Common myeloid progenitor, CD34-positive (primary cell): ENCODE data around the gene PHYKPL.

Source experiments
- CTCF ChIA-PET: fragments of 350-600 bp; sonication (Branson Sonifier 250); formaldehyde crosslinking; loops from one replicate; lab custom pipeline; 2021; ENCODE audit warnings: antibody characterized with exemption; lab: Charles Lee
- POLR2A ChIA-PET: fragments of 350-600 bp; sonication (Branson Sonifier 250); formaldehyde crosslinking; loops from one replicate; lab custom pipeline; 2021; ENCODE audit warnings: antibody characterized with exemption; lab: Charles Lee
- DNase-seq, 3 donors: peaks; one replicate each; pipeline versions ENCODE4 v3.0.0 to v3.0.0-alpha.2; 2013
- H3K27ac ChIP-seq, 2 experiments: 1 replicate in 1 of 2; 2 replicates in 1 of 2; pipeline ENCODE4 v1.7.0; 2013; ENCODE audit warnings: inconsistent platforms in 2 of 2, low read length in 2 of 2, mild to moderate bottlenecking in 2 of 2, low read depth in 1 of 2, moderate library complexity in 1 of 2; ENCODE audit not compliant: severe bottlenecking in 2 of 2, insufficient read depth in 1 of 2, poor library complexity in 1 of 2
- H3K27me3 ChIP-seq, 5 experiments: replicated peaks in 2 of 5; 1 replicate in 3 of 5; 2 replicates in 2 of 5; pipeline versions ENCODE4 v1.6.1 to v1.7.0; 2013; ENCODE audit warnings: low read length in 4 of 5, mild to moderate bottlenecking in 2 of 5, moderate library complexity in 2 of 5, inconsistent platforms in 1 of 5; ENCODE audit not compliant: insufficient read depth in 5 of 5, control insufficient read depth in 4 of 5
- H3K36me3 ChIP-seq, 4 experiments: 1 replicate in 2 of 4; 2 replicates in 2 of 4; pipeline versions ENCODE4 v1.6.1 to v1.7.0; 2013; ENCODE audit warnings: low read length in 3 of 4, control low read depth in 1 of 4, mild to moderate bottlenecking in 1 of 4; ENCODE audit not compliant: control insufficient read depth in 4 of 4, insufficient read depth in 4 of 4
- H3K4me1 ChIP-seq, 4 experiments: 1 replicate in 3 of 4; 2 replicates in 1 of 4; pipeline versions ENCODE4 v1.6.1 to v1.7.1; 2013; ENCODE audit warnings: low read length in 3 of 4, mild to moderate bottlenecking in 3 of 4, control low read depth in 1 of 4, inconsistent platforms in 1 of 4, moderate library complexity in 1 of 4; ENCODE audit not compliant: control insufficient read depth in 4 of 4, insufficient read depth in 4 of 4; ENCODE audit errors: control extremely low read depth in 1 of 4
- H3K4me3 ChIP-seq, 7 experiments: 1 replicate in 4 of 7; 2 replicates in 3 of 7; pipeline versions ENCODE4 v1.5.1 to v1.7.0; 2013; ENCODE audit warnings: mild to moderate bottlenecking in 7 of 7, low read length in 6 of 7, moderate library complexity in 6 of 7, inconsistent platforms in 2 of 7, low read depth in 2 of 7, control low read depth in 1 of 7; ENCODE audit not compliant: insufficient read depth in 4 of 7, control insufficient read depth in 1 of 7; ENCODE audit errors: extremely low read depth in 1 of 7
- H3K9me3 ChIP-seq, 5 experiments: 1 replicate in 4 of 5; 2 replicates in 1 of 5; pipeline versions ENCODE4 v1.6.1 to v1.7.1; 2013; ENCODE audit warnings: low read length in 4 of 5, mild to moderate bottlenecking in 2 of 5, inconsistent platforms in 1 of 5, low read depth in 1 of 5, moderate library complexity in 1 of 5; ENCODE audit not compliant: control insufficient read depth in 4 of 5, insufficient read depth in 2 of 5; ENCODE audit errors: control extremely low read depth in 1 of 5
- WGBS: methylation state at CpG from one replicate; pipeline ENCODE4 v1.1.5; 2013; ENCODE audit not compliant: insufficient coverage; 5-methylcytosine and 5-hydroxymethylcytosine counted together

PHYKPL gene

GRCh38 chr5:178192244-178192643 lies 40.4 kb downstream of the PHYKPL start:
- DNase-seq: no peak
- H3K4me3 ChIP-seq: no peak overlapping the region
- no peaks in the 10 kb centered on the region for H3K36me3 ChIP-seq
- H3K9me3 ChIP-seq: peaks cover 0 to 5% (median 0%) of the 10 kb centered on the region in 5 experiments
- CTCF ChIA-PET: interaction anchor here (1.0 kb wide), 1 partner anchor 15 kb away, joined by 3 read pairs; no protein-coding TSS in a partner anchor
- POLR2A ChIA-PET: no interaction called here
- 100% methylated on average over 1 of the region's 2 CpGs for WGBS
- H3K27me3 ChIP-seq: no peaks in the 10 kb centered on the region
- no peak overlapping the region for H3K27ac ChIP-seq
- peaks cover 3 to 24% (median 21%) of the 10 kb centered on the region in 4 experiments for H3K4me1 ChIP-seq

GRCh38 chr5:178191661-178192060 lies 40.9 kb downstream of the PHYKPL start:
- CTCF ChIA-PET: no interaction called here

GRCh38 chr5:178189433-178189832 lies 43.2 kb downstream of the PHYKPL start:
- 44% methylated on average over 2 of the region's 2 CpGs for whole genome bisulfite sequencing
- Histone ChIP-seq H3K9me3 (peaks cover 0 to 5% (median 0%) of the 10 kb centered on the region in 5 experiments), H3K27me3 (no peaks in the 10 kb centered on the region), H3K36me3 (no peaks in the 10 kb centered on the region), H3K27ac (no peak overlapping the region), H3K4me1 (peaks cover 3 to 20% (median 16%) of the 10 kb centered on the region in 4 experiments), H3K4me3 (no peak overlapping the region)
- no peak for DNase-seq
- ChIA-PET CTCF (interaction anchor here (0.8 to 1.0 kb wide), 2 partner anchors 11 to 13 kb away, joined by 3 to 4 read pairs; no protein-coding TSS in a partner anchor), POLR2A (no interaction called here)

More at GRCh38 chr5:178191661-178192060, 40.9 kb downstream of the PHYKPL start:
- H3K4me3 ChIP-seq: no peak overlapping the region
- peaks cover 0 to 5% (median 0%) of the 10 kb centered on the region in 5 experiments for H3K9me3 ChIP-seq
- no peaks in the 10 kb centered on the region for H3K36me3 ChIP-seq
- POLR2A ChIA-PET: no interaction called here
- no CpG with 5 or more reads among the region's 4 CpGs for WGBS
- H3K4me1 ChIP-seq: peaks cover 3 to 24% (median 22%) of the 10 kb centered on the region in 4 experiments
- H3K27me3 ChIP-seq: no peaks in the 10 kb centered on the region
- DNase-seq: no peak
- no peak overlapping the region for H3K27ac ChIP-seq

GRCh38 chr5:178187014-178187413 lies 45.6 kb downstream of the PHYKPL start, which contains the start of gene GMCL2:
Gene GMCL2, minus strand, starts transcription at chr5:178187371. Its CDS starts 72 bp downstream, at chr5:178187299.
- CTCF ChIA-PET: no interaction called here
- 98% methylated on average over 16 of the region's 27 CpGs for WGBS
- DNase-seq: no peak

GRCh38 chr5:178186427-178186826 lies 46.2 kb downstream of the PHYKPL start:
- no peaks in the 10 kb centered on the region for H3K27me3 ChIP-seq
- H3K4me3 ChIP-seq: no peak overlapping the region
- peaks cover 3 to 17% (median 14%) of the 10 kb centered on the region in 4 experiments for H3K4me1 ChIP-seq
- WGBS: 65% methylated on average over 6 of the region's 6 CpGs
- POLR2A ChIA-PET: interaction anchor here (0.7 kb wide), 1 partner anchor 18 kb away, joined by 3 read pairs; the partner anchor contains the start of gene HNRNPAB
- no peaks in the 10 kb centered on the region for H3K9me3 ChIP-seq
- no peak overlapping the region for H3K27ac ChIP-seq
- CTCF ChIA-PET: interaction anchor here (0.8 to 2.0 kb wide), 4 partner anchors 8 to 27 kb away, joined by 3 to 8 read pairs (median 4); no protein-coding TSS in a partner anchor
- DNase-seq: peak in 2 of 3 donors; percentile 48 to 79
- H3K36me3 ChIP-seq: no peaks in the 10 kb centered on the region

More at GRCh38 chr5:178187014-178187413, 45.6 kb downstream of the PHYKPL start, which contains the start of gene GMCL2:
- no peaks in the 10 kb centered on the region for H3K27me3 ChIP-seq
- POLR2A ChIA-PET: no interaction called here
- no peak within 1 kb of the TSS for H3K4me3 ChIP-seq
- H3K36me3 ChIP-seq: no peaks in the 10 kb centered on the region
- H3K27ac ChIP-seq: no peak within 1 kb of the TSS
- H3K9me3 ChIP-seq: no peaks in the 10 kb centered on the region
- peaks cover under 1 to 11% (median 8%) of the 10 kb centered on the region in 4 experiments for H3K4me1 ChIP-seq

GRCh38 chr5:178182158-178182876 lies 50.3 kb downstream of the PHYKPL start:
- ChIA-PET POLR2A (interaction anchor here (0.7 to 2.7 kb wide), 6 partner anchors 12 to 65 kb away, joined by 3 to 25 read pairs (median 4); partner anchors contain the start of gene HNRNPAB), CTCF (interaction anchor here (1.0 to 3.1 kb wide), 9 partner anchors 12 to 90 kb away, joined by 3 to 15 read pairs (median 3); no protein-coding TSS in a partner anchor)
- peak overlapping the region in 3 of 7 experiments; percentile 1 to 28 (median 15) for H3K4me3 ChIP-seq
- H3K36me3 ChIP-seq: no peaks in the 10 kb centered on the region
- peak overlapping the region in 1 of 2 experiments; percentile 60 for H3K27ac ChIP-seq
- no peaks in the 10 kb centered on the region for H3K27me3 ChIP-seq
- peaks cover 7 to 39% (median 24%) of the 10 kb centered on the region in 4 experiments for H3K4me1 ChIP-seq
- 0% methylated on average over 3 of the region's 4 CpGs for WGBS
- no peaks in the 10 kb centered on the region for H3K9me3 ChIP-seq
- peak; percentile 94 to 100 (median 99) for DNase-seq
